Bronchial epithelial cell (primary cell): ENCODE results near the gene PREB. TPM values are rescaled to one million over a fixed set of nuclear protein-coding genes. Genes with fewer than 3 reads are reported as not detected.
"Not testable (repeated sequence)": the region's sequence is repeated elsewhere in the genome, so short reads cannot be mapped to it uniquely, and the experiment has no call there.

Source experiments
- DNase-seq: peaks from one replicate; pipeline ENCODE4 v3.0.0-alpha.2; 2010; ENCODE audit warnings: low read depth
- FAIRE-seq: peaks from 2 replicates; lab custom pipeline; 2011; peaks lifted over from hg19 to GRCh38; lab: Jason Lieb, UNC
- H3K27me3 ChIP-seq: 2 replicates; pipeline ENCODE4 v1.5.1; 2011; ENCODE audit warnings: low read length; ENCODE audit not compliant: control insufficient read depth, insufficient read depth
- H3K36me3 ChIP-seq: 2 replicates; pipeline ENCODE4 v1.5.1; 2011; ENCODE audit warnings: low read length; ENCODE audit not compliant: control insufficient read depth, insufficient read depth
- H3K4me3 ChIP-seq: 2 replicates; pipeline ENCODE4 v1.5.1; 2011; ENCODE audit warnings: mild to moderate bottlenecking, low read depth, low read length, control low read depth
- CTCF ChIP-seq: IDR thresholded peaks from 2 replicates; pipeline ENCODE4 v1.5.1; 2011; ENCODE audit warnings: mild to moderate bottlenecking, moderate library complexity, low read length, control low read depth, inconsistent platforms; ENCODE audit not compliant: insufficient read depth, severe bottlenecking
- total RNA-seq: library from RNA; depleted of rRNA; stranded (reverse); fragments of >200 nt; gene quantifications from 2 replicates; pipeline ENCODE4 v1.2.1, GENCODE V29; 2014

The PREB gene
- total RNA-seq, 1 donor from 2014 or later = 46.1 TPM

GRCh38 chr2:27121906-27122305, 12.5 kb downstream of the PREB start:
- DNase-seq (no peak), FAIRE-seq (no peak)
- TF ChIP-seq CTCF = no peak
- Histone ChIP-seq H3K27me3 (peaks cover 19% of the 10 kb centered on the region), H3K36me3 (no peaks in the 10 kb centered on the region), H3K4me3 (no peak overlapping the region)

GRCh38 chr2:27119330-27119670, 15.1 kb downstream of the PREB start:
- FAIRE-seq, DNase-seq, H3K36me3 ChIP-seq: not testable (repeated sequence)
- Histone ChIP-seq H3K27me3 (peaks cover 19% of the 10 kb centered on the region), H3K4me3 (peak overlapping the region; percentile 25)

GRCh38 chr2:27118525-27119329, 15.7 kb downstream of the PREB start, which contains the start of gene CGREF1:
Gene CGREF1, minus strand, starts transcription at chr2:27119128. Its CDS starts 14,762 bp downstream, at chr2:27104366.
- H3K4me3 ChIP-seq = peak within 1 kb of the TSS; percentile 28
- TF ChIP-seq CTCF = no peak
- no peak for DNase-seq
- FAIRE-seq = no peak
- H3K27me3 ChIP-seq = peaks cover 19% of the 10 kb centered on the region
- no peaks in the 10 kb centered on the region for H3K36me3 ChIP-seq

- FAIRE-seq = no peak
Observed at GRCh38 chr2:27117995-27118524, 16.4 kb downstream of the PREB start.

GRCh38 chr2:27115519-27115918, 18.9 kb downstream of the PREB start:
- H3K36me3 ChIP-seq = no peaks in the 10 kb centered on the region
- no peak overlapping the region for H3K4me3 ChIP-seq
- no peak for FAIRE-seq
- H3K27me3 ChIP-seq = peaks cover 15% of the 10 kb centered on the region
- TF ChIP-seq CTCF = no peak
- DNase-seq = peak; percentile 21

More at GRCh38 chr2:27117995-27118524, 16.4 kb downstream of the PREB start:
- TF ChIP-seq CTCF = no peak
- Histone ChIP-seq H3K27me3 (peaks cover 18% of the 10 kb centered on the region), H3K36me3 (no peaks in the 10 kb centered on the region), H3K4me3 (peak overlapping the region; percentile 28)
- no peak for DNase-seq

GRCh38 chr2:27111392-27112078, 22.9 kb downstream of the PREB start:
- not testable (repeated sequence) for FAIRE-seq, DNase-seq, H3K36me3 ChIP-seq, H3K4me3 ChIP-seq, H3K27me3 ChIP-seq

GRCh38 chr2:27110603-27111352, 23.7 kb downstream of the PREB start:
- H3K4me3 ChIP-seq, H3K27me3 ChIP-seq, FAIRE-seq, DNase-seq, H3K36me3 ChIP-seq: not testable (repeated sequence)
